Measurements from ENCODE around the gene LASP1NB.

- TF ChIP-seq CTCF (IDR thresholded peaks at IDR 0.05; ENCODE audit: poor library complexity, severe bottlenecking): no peak
- TF ChIP-seq SMC3 (conservative IDR thresholded peaks at IDR 0.05; ENCODE audit: poor library complexity): no peak
- no peak for TF ChIP-seq RAD21 (conservative IDR thresholded peaks at IDR 0.05)
- TF ChIP-seq EP300 (conservative IDR thresholded peaks at IDR 0.05; ENCODE audit: poor library complexity, severe bottlenecking): no peak
- TF ChIP-seq REST (IDR thresholded peaks at IDR 0.05; ENCODE audit: borderline replicate concordance): no peak
- no peak for TF ChIP-seq EZH2 (IDR thresholded peaks at IDR 0.05; ENCODE audit: borderline replicate concordance, insufficient read depth, low read length, poor library complexity, severe bottlenecking)
- TF ChIP-seq POLR2AphosphoS5 (IDR thresholded peaks at IDR 0.05): no peak
Measured at GRCh38 chr17:38919316-38920078, 5.9 kb upstream of the LASP1NB start.

All from neural cell (in vitro differentiated cells).